Measurements from ENCODE around the gene TIGD1. TPM values are rescaled to one million over a fixed set of nuclear protein-coding genes. Genes with fewer than 3 reads are reported as not detected.

The TIGD1 gene
- total and polyA plus RNA-seq, 2 of the 13 experiments (the other 11 are each of a cell fraction or from before 2014, with no cell fraction given): 3.5 to 9.5 TPM

GRCh38 chr2:232523682-232524597 lies 26.4 kb downstream of the TIGD1 start (continued):
- no peak for TF ChIP-seq ZNF281 (CRISPR knock-in tag; IDR thresholded peaks at IDR 0.05; ENCODE audit: borderline replicate concordance)
- TF ChIP-seq SRSF4 (IDR thresholded peaks at IDR 0.05; ENCODE audit: low read depth, low read length, poor library complexity, severe bottlenecking): no peak
- TF ChIP-seq NR2C2 (CRISPR knock-in tag; IDR thresholded peaks at IDR 0.05; ENCODE audit: borderline replicate concordance): no peak
- TF ChIP-seq ZNF143 (CRISPR knock-in tag; IDR thresholded peaks at IDR 0.05): 0 out of 2 replicates have a peak, but pooled peaks have one; percentile 24
- no peak for TF ChIP-seq RBAK (CRISPR knock-in tag; IDR thresholded peaks at IDR 0.05)
- no peak for TF ChIP-seq ZNF720 (CRISPR knock-in tag; IDR thresholded peaks at IDR 0.05)
- TF ChIP-seq ZNF574 (CRISPR knock-in tag; IDR thresholded peaks at IDR 0.05): no peak
- no peak for TF ChIP-seq ZNF484 (CRISPR knock-in tag; IDR thresholded peaks at IDR 0.05; ENCODE audit: borderline replicate concordance, low read depth)
- peak; percentile 73 for TF ChIP-seq XRCC5 (optimal IDR thresholded peaks at IDR 0.05; ENCODE audit: low read length)
- no peak for TF ChIP-seq NFATC3 (CRISPR knock-in tag; IDR thresholded peaks at IDR 0.05)
- TF ChIP-seq HIVEP1 (CRISPR knock-in tag; IDR thresholded peaks at IDR 0.05): no peak
- no peak for TF ChIP-seq ZSCAN20 (CRISPR knock-in tag; IDR thresholded peaks at IDR 0.05; ENCODE audit: borderline replicate concordance)
- TF ChIP-seq RFX3 (CRISPR knock-in tag; IDR thresholded peaks at IDR 0.05): no peak
- TF ChIP-seq RELA (CRISPR knock-in tag; IDR thresholded peaks at IDR 0.05): peak; percentile 15; the same call in 1 of the 2 replicates
- TF ChIP-seq DMAP1 (CRISPR knock-in tag; IDR thresholded peaks at IDR 0.05): no peak
- no peak for TF ChIP-seq SP2 (CRISPR knock-in tag; IDR thresholded peaks at IDR 0.05)
- TF ChIP-seq ATF3 (CRISPR knock-in tag; IDR thresholded peaks at IDR 0.05): no peak
- TF ChIP-seq SIN3A (IDR thresholded peaks at IDR 0.05; ENCODE audit: borderline replicate concordance, low read depth, low read length): no peak
- TF ChIP-seq ZNF782 (CRISPR knock-in tag; IDR thresholded peaks at IDR 0.05; ENCODE audit: borderline replicate concordance): no peak
- no peak for TF ChIP-seq POLR2G (IDR thresholded peaks at IDR 0.05; ENCODE audit: low read depth, low read length)
